WTC11 (cell line): ENCODE data around the gene CDC20. TPM values are rescaled to one million over a fixed set of nuclear protein-coding genes. Genes with fewer than 3 reads are reported as not detected.

ENCODE experiments used
- ATAC-seq: fragments of 200-7000 bp; cut with Tn5 transposase; 2 replicates; pipeline ENCODE4 v1.10.0; 2021; ENCODE audit warnings: mild to moderate bottlenecking, moderate library complexity
- CTCF ChIA-PET: fragments of 300-600 bp; sonication (Branson Sonifier 250); formaldehyde crosslinking; loops from one replicate; lab custom pipeline; 2021; ENCODE audit warnings: antibody characterized with exemption; lab: Charles Lee
- POLR2A ChIA-PET: fragments of 350-600 bp; sonication (Branson Sonifier 250); formaldehyde crosslinking; loops from one replicate; lab custom pipeline; 2021; ENCODE audit warnings: antibody characterized with exemption; lab: Charles Lee
- DNase-seq: peaks from one replicate; pipeline ENCODE4 v3.0.0; 2021; ENCODE audit warnings: low spot score
- H3K27ac Mint-ChIP-seq: 2 replicates; pipeline ENCODE4 v1.8.0; 2021; ENCODE audit warnings: mixed read lengths
- H3K27me3 Mint-ChIP-seq: 2 replicates; pipeline ENCODE4 v1.8.0; 2021; ENCODE audit warnings: low read depth, mild to moderate bottlenecking, moderate library complexity, mixed read lengths
- H3K36me3 Mint-ChIP-seq: 2 replicates; pipeline ENCODE4 v1.8.0; 2021; ENCODE audit warnings: mixed read lengths
- H3K4me1 Mint-ChIP-seq: 2 replicates; pipeline ENCODE4 v1.8.0; 2022; ENCODE audit warnings: mixed read lengths
- H3K4me3 Mint-ChIP-seq: 2 replicates; pipeline ENCODE4 v1.8.0; 2021; ENCODE audit warnings: mild to moderate bottlenecking, moderate library complexity, mixed read lengths
- H3K9me3 Mint-ChIP-seq: 2 replicates; pipeline ENCODE4 v1.8.0; 2021; ENCODE audit warnings: mixed read lengths
- ELF4 ChIP-seq: sonication (generic); formaldehyde crosslinking; IDR thresholded peaks from 2 replicates; pipeline ENCODE4 v1.8.1; 2022; ENCODE audit warnings: low read depth, mild to moderate bottlenecking, moderate library complexity, missing genetic modification reagents
- ETV6 ChIP-seq: sonication (generic); formaldehyde crosslinking; IDR thresholded peaks from 2 replicates; pipeline ENCODE4 v1.8.1; 2022; ENCODE audit warnings: mild to moderate bottlenecking, missing genetic modification reagents
- GTF2I ChIP-seq: fragments of 250-450 bp; sonication (Bioruptor Pico); conservative IDR thresholded peaks from 2 replicates; pipeline ENCODE4 v1.4.0; 2021; ENCODE audit warnings: mild to moderate bottlenecking
- NR2C2 ChIP-seq: sonication (generic); formaldehyde crosslinking; IDR thresholded peaks from 2 replicates; pipeline ENCODE4 v1.8.0; 2022; ENCODE audit warnings: mild to moderate bottlenecking, missing genetic modification reagents
- PRRX2 ChIP-seq: fragments of 250-450 bp; sonication (Bioruptor Pico); IDR thresholded peaks from 2 replicates; pipeline ENCODE4 v1.8.0; 2021; ENCODE audit warnings: mild to moderate bottlenecking
- SMAD3 ChIP-seq: sonication (generic); formaldehyde crosslinking; IDR thresholded peaks from 2 replicates; pipeline ENCODE4 v1.8.0; 2022; ENCODE audit warnings: missing genetic modification reagents, mild to moderate bottlenecking, borderline replicate concordance
- TEAD4 ChIP-seq: sonication (generic); formaldehyde crosslinking; IDR thresholded peaks from 2 replicates; pipeline ENCODE4 v1.8.0; 2022; ENCODE audit warnings: mild to moderate bottlenecking, missing genetic modification reagents
- TP53 ChIP-seq: sonication (generic); formaldehyde crosslinking; IDR thresholded peaks from 2 replicates; pipeline ENCODE4 v1.8.1; 2023; ENCODE audit warnings: mild to moderate bottlenecking, missing genetic modification reagents
- ZBTB21 ChIP-seq: sonication (generic); formaldehyde crosslinking; IDR thresholded peaks from 2 replicates; pipeline ENCODE4 v1.8.1; 2023; ENCODE audit warnings: mild to moderate bottlenecking, missing genetic modification reagents, borderline replicate concordance
- ZNF232 ChIP-seq: sonication (generic); formaldehyde crosslinking; IDR thresholded peaks from 2 replicates; pipeline ENCODE4 v1.8.0; 2022; ENCODE audit warnings: mild to moderate bottlenecking, missing genetic modification reagents
- ZNF396 ChIP-seq: fragments of 250-450 bp; sonication (Bioruptor Pico); IDR thresholded peaks from 2 replicates; pipeline ENCODE4 v1.8.0; 2021; ENCODE audit warnings: mild to moderate bottlenecking, moderate library complexity, borderline replicate concordance
- ZNF416 ChIP-seq: fragments of 250-450 bp; sonication (Bioruptor Pico); IDR thresholded peaks from 2 replicates; pipeline ENCODE4 v1.9.0; 2021; ENCODE audit warnings: mild to moderate bottlenecking, inconsistent platforms
- total RNA-seq: library from RNA; stranded (reverse); gene quantifications from 3 replicates; pipeline ENCODE4 v1.2.3, GENCODE V29; 2021
- TF ChIP-seq, protein P1 (sequence below): sonication (generic); formaldehyde crosslinking; IDR thresholded peaks from 2 replicates; pipeline ENCODE4 v1.8.0; 2023; ENCODE audit warnings: missing genetic modification reagents, mild to moderate bottlenecking, borderline replicate concordance
- TF ChIP-seq, protein P2 (sequence below): sonication (generic); formaldehyde crosslinking; IDR thresholded peaks from 2 replicates; pipeline ENCODE4 v1.8.0; 2022; ENCODE audit warnings: mild to moderate bottlenecking, missing genetic modification reagents
- TF ChIP-seq, protein P3 (sequence below): sonication (generic); formaldehyde crosslinking; IDR thresholded peaks from 2 replicates; pipeline ENCODE4 v1.8.0; 2022; ENCODE audit warnings: mild to moderate bottlenecking, missing genetic modification reagents
- TF ChIP-seq, protein P4 (sequence below): sonication (generic); formaldehyde crosslinking; IDR thresholded peaks from 2 replicates; pipeline ENCODE4 v1.8.1; 2022; ENCODE audit warnings: mild to moderate bottlenecking, missing genetic modification reagents, moderate library complexity, borderline replicate concordance
- TF ChIP-seq, protein P5 (sequence below): sonication (generic); formaldehyde crosslinking; IDR thresholded peaks from 2 replicates; pipeline ENCODE4 v1.8.1; 2022; ENCODE audit warnings: missing genetic modification reagents, borderline replicate concordance
- TF ChIP-seq, protein P6 (sequence below): sonication (generic); formaldehyde crosslinking; IDR thresholded peaks from 2 replicates; pipeline ENCODE4 v1.8.1; 2022; ENCODE audit warnings: mild to moderate bottlenecking, moderate library complexity, missing genetic modification reagents
- TF ChIP-seq, protein P7 (sequence below): fragments of 250-450 bp; sonication (Bioruptor Pico); IDR thresholded peaks from 2 replicates; pipeline ENCODE4 v1.9.0; 2021; ENCODE audit warnings: moderate library complexity, mild to moderate bottlenecking, inconsistent platforms, borderline replicate concordance
- TF ChIP-seq, protein P8 (sequence below): sonication (generic); formaldehyde crosslinking; conservative IDR thresholded peaks from 2 replicates; pipeline ENCODE4 v1.8.1; 2022; ENCODE audit warnings: mild to moderate bottlenecking, missing genetic modification reagents

The CDC20 gene
- total RNA-seq, 1 experiment from 2014 or later: 280 TPM

DNA sequence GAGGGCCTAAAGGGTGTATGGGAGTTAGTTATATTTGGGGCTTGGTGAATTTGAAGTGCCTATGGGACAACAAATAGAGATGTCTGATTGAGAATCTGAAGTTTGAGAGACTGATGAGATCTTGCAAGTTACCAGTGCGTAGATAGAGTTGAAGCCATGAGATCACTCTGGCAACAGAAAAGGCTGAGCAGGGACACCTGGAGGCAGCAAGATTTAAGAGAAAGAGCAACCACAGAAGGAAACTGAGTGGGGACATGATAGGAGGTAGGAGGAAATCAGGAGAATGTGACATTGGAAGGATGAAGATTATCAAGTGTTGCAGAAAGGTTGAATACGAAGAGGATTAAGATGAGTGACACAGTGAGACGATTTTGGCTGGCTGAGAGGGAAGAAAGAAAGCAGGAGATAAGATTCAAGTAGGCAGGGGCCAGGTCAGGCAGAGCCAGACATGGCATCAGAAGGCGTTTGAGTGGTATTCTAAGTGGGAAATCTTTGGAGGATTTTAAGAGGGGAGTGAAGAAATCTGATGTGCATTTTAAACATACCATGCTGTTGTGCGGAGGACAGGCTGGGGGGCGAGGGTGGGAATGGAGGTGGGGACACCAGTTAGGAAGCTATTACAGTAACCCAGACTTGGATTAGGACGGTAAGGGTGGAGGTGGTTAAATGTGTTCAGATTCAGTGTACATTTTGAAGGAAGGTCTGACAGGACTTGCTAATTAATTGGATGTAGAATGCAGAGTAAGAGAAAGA is 24.2 kb upstream of the CDC20 start:
- ChIA-PET CTCF (no interaction called here), POLR2A (no interaction called here)

DNA sequence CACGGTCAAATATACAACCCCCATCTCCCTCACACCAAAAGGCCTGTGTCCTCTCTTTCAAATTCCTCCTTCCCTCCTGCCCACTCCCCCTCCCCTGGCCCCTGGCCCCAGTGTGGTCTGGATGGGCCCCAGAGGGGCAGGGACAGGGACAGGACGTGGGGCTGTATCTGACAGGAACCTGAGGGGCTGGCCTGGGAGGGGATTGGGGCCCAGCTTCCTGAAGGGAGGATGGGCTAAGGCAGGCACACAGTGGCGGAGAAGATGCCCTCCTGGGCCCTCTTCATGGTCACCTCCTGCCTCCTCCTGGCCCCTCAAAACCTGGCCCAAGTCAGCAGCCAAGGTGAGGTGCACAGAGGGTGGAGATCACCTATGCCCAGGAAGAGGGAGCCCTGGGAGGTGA is 21.2 kb upstream of the CDC20 start, which contains the start of gene MPL:
Gene MPL (plus strand): TSS at position 231 of the 400 bp plus-strand sequence. CDS start 31 bp downstream, at position 262.
- CTCF ChIA-PET: no interaction called here
- H3K27ac Mint-ChIP-seq: no peak within 1 kb of the TSS
- ATAC-seq: no peak

More for the DNA sequence above, 24.2 kb upstream of the CDC20 start:
- H3K27ac Mint-ChIP-seq: no peak overlapping the region
- H3K36me3 Mint-ChIP-seq: no peaks in the 10 kb centered on the region
- H3K9me3 Mint-ChIP-seq: no peaks in the 10 kb centered on the region
- DNase-seq (no peak), ATAC-seq (no peak; the same call in 1 of the 2 replicates)
- peaks cover 12% of the 10 kb centered on the region; the same call in 1 of the 2 replicates for H3K4me1 Mint-ChIP-seq
- peaks cover 4% of the 10 kb centered on the region for H3K27me3 Mint-ChIP-seq
- TF ChIP-seq ZNF416 (CRISPR knock-in tag): no peak
- no peak for TF ChIP-seq ZBTB21
- H3K4me3 Mint-ChIP-seq: no peak overlapping the region

DNA sequence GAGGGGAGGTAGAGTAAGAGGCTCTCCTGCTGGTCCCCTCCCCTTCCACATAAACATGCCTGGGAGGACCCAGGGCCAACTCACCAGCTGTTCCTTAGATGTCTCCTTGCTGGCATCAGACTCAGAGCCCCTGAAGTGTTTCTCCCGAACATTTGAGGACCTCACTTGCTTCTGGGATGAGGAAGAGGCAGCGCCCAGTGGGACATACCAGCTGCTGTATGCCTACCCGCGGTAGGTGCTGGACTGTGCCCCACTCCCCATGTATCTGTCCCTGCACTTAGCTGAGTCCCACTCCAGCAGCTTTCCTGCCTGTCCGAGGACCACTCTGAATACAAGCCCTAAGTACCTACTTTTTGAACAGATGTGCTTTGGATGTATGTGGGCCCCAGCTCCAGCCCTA is 20.8 kb upstream of the CDC20 start:
- Mint-ChIP-seq H3K9me3 (no peaks in the 10 kb centered on the region), H3K36me3 (no peaks in the 10 kb centered on the region), H3K27ac (no peak overlapping the region), H3K27me3 (peaks cover 13% of the 10 kb centered on the region), H3K4me1 (no peaks in the 10 kb centered on the region), H3K4me3 (no peak overlapping the region)
- POLR2A ChIA-PET: no interaction called here
- DNase-seq: no peak
- CTCF ChIA-PET: no interaction called here
- no peak for ATAC-seq
- no peak for TF ChIP-seq TEAD4 (CRISPR knock-in tag)
- no peak for TF ChIP-seq NR2C2
- no peak for TF ChIP-seq ZNF416 (CRISPR knock-in tag)
- no peak for TF ChIP-seq ZNF232 (CRISPR knock-in tag)
- no peak for TF ChIP-seq TP53 (CRISPR knock-in tag)
- TF ChIP-seq, protein P1, sequence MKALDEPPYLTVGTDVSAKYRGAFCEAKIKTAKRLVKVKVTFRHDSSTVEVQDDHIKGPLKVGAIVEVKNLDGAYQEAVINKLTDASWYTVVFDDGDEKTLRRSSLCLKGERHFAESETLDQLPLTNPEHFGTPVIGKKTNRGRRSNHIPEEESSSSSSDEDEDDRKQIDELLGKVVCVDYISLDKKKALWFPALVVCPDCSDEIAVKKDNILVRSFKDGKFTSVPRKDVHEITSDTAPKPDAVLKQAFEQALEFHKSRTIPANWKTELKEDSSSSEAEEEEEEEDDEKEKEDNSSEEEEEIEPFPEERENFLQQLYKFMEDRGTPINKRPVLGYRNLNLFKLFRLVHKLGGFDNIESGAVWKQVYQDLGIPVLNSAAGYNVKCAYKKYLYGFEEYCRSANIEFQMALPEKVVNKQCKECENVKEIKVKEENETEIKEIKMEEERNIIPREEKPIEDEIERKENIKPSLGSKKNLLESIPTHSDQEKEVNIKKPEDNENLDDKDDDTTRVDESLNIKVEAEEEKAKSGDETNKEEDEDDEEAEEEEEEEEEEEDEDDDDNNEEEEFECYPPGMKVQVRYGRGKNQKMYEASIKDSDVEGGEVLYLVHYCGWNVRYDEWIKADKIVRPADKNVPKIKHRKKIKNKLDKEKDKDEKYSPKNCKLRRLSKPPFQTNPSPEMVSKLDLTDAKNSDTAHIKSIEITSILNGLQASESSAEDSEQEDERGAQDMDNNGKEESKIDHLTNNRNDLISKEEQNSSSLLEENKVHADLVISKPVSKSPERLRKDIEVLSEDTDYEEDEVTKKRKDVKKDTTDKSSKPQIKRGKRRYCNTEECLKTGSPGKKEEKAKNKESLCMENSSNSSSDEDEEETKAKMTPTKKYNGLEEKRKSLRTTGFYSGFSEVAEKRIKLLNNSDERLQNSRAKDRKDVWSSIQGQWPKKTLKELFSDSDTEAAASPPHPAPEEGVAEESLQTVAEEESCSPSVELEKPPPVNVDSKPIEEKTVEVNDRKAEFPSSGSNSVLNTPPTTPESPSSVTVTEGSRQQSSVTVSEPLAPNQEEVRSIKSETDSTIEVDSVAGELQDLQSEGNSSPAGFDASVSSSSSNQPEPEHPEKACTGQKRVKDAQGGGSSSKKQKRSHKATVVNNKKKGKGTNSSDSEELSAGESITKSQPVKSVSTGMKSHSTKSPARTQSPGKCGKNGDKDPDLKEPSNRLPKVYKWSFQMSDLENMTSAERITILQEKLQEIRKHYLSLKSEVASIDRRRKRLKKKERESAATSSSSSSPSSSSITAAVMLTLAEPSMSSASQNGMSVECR (CRISPR knock-in tag): no peak
- TF ChIP-seq, protein P2, sequence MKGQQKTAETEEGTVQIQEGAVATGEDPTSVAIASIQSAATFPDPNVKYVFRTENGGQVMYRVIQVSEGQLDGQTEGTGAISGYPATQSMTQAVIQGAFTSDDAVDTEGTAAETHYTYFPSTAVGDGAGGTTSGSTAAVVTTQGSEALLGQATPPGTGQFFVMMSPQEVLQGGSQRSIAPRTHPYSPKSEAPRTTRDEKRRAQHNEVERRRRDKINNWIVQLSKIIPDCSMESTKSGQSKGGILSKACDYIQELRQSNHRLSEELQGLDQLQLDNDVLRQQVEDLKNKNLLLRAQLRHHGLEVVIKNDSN (CRISPR knock-in tag): no peak

More for the DNA sequence above, 21.2 kb upstream of the CDC20 start, which contains the start of gene MPL:
- POLR2A ChIA-PET: no interaction called here
- Mint-ChIP-seq H3K27me3 (peaks cover 13% of the 10 kb centered on the region), H3K9me3 (no peaks in the 10 kb centered on the region), H3K36me3 (no peaks in the 10 kb centered on the region), H3K4me1 (no peaks in the 10 kb centered on the region), H3K4me3 (no peak within 1 kb of the TSS)
- no peak for DNase-seq
- TF ChIP-seq TEAD4 (CRISPR knock-in tag) (no peak), ZBTB21 (no peak), PRRX2 (CRISPR knock-in tag) (no peak), SMAD3 (CRISPR knock-in tag) (no peak), ELF4 (no peak), GTF2I (CRISPR knock-in tag) (no peak), ZNF396 (CRISPR knock-in tag) (no peak), ETV6 (CRISPR knock-in tag) (no peak)
- TF ChIP-seq, protein P3, sequence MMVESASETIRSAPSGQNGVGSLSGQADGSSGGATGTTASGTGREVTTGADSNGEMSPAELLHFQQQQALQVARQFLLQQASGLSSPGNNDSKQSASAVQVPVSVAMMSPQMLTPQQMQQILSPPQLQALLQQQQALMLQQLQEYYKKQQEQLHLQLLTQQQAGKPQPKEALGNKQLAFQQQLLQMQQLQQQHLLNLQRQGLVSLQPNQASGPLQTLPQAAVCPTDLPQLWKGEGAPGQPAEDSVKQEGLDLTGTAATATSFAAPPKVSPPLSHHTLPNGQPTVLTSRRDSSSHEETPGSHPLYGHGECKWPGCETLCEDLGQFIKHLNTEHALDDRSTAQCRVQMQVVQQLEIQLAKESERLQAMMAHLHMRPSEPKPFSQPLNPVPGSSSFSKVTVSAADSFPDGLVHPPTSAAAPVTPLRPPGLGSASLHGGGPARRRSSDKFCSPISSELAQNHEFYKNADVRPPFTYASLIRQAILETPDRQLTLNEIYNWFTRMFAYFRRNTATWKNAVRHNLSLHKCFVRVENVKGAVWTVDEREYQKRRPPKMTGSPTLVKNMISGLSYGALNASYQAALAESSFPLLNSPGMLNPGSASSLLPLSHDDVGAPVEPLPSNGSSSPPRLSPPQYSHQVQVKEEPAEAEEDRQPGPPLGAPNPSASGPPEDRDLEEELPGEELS (CRISPR knock-in tag): no peak
- TF ChIP-seq, protein P4, sequence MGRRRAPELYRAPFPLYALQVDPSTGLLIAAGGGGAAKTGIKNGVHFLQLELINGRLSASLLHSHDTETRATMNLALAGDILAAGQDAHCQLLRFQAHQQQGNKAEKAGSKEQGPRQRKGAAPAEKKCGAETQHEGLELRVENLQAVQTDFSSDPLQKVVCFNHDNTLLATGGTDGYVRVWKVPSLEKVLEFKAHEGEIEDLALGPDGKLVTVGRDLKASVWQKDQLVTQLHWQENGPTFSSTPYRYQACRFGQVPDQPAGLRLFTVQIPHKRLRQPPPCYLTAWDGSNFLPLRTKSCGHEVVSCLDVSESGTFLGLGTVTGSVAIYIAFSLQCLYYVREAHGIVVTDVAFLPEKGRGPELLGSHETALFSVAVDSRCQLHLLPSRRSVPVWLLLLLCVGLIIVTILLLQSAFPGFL (CRISPR knock-in tag): no peak
- TF ChIP-seq, protein P5, sequence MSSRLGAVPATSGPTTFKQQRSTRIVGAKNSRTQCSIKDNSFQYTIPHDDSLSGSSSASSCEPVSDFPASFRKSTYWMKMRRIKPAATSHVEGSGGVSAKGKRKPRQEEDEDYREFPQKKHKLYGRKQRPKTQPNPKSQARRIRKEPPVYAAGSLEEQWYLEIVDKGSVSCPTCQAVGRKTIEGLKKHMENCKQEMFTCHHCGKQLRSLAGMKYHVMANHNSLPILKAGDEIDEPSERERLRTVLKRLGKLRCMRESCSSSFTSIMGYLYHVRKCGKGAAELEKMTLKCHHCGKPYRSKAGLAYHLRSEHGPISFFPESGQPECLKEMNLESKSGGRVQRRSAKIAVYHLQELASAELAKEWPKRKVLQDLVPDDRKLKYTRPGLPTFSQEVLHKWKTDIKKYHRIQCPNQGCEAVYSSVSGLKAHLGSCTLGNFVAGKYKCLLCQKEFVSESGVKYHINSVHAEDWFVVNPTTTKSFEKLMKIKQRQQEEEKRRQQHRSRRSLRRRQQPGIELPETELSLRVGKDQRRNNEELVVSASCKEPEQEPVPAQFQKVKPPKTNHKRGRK (CRISPR knock-in tag): no peak
- TF ChIP-seq, protein P6, sequence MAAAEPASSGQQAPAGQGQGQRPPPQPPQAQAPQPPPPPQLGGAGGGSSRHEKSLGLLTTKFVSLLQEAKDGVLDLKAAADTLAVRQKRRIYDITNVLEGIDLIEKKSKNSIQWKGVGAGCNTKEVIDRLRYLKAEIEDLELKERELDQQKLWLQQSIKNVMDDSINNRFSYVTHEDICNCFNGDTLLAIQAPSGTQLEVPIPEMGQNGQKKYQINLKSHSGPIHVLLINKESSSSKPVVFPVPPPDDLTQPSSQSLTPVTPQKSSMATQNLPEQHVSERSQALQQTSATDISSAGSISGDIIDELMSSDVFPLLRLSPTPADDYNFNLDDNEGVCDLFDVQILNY: no peak
- TF ChIP-seq, protein P7, sequence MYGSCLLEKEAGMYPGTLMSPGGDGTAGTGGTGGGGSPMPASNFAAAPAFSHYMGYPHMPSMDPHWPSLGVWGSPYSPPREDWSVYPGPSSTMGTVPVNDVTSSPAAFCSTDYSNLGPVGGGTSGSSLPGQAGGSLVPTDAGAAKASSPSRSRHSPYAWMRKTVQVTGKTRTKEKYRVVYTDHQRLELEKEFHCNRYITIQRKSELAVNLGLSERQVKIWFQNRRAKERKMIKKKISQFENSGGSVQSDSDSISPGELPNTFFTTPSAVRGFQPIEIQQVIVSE (CRISPR knock-in tag): no peak
- TF ChIP-seq, protein P8, sequence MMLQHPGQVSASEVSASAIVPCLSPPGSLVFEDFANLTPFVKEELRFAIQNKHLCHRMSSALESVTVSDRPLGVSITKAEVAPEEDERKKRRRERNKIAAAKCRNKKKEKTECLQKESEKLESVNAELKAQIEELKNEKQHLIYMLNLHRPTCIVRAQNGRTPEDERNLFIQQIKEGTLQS (CRISPR knock-in tag): no peak
